IMR-90 (cell line): Measurements from ENCODE around the gene ALDH18A1. TPM values are rescaled to one million over a fixed set of nuclear protein-coding genes. Genes with fewer than 3 reads are reported as not detected.

ENCODE experiments used
- ATAC-seq: fragments of 200-7000 bp; cut with Tn5 transposase; 2 replicates; pipeline ENCODE4 v1.9.1; 2020; ENCODE audit warnings: low read depth, mild to moderate bottlenecking, moderate library complexity
- BruUV-seq: library from RNA; stranded (reverse); fragments of 400-500 nt; replicated peaks from 2 replicates; lab custom pipeline; 2021; lab: Mats Ljungman, UMichigan
- CTCF ChIA-PET: fragments of 300-600 bp; formaldehyde crosslinking; extraction: SDS; loops from one replicate; lab custom pipeline; 2021; ENCODE audit warnings: antibody characterized with exemption; lab: Yijun Ruan, JAX
- POLR2A ChIA-PET: fragments of 300-600 bp; sonication (Branson Sonifier 250); formaldehyde crosslinking; loops from one replicate; lab custom pipeline; 2022; ENCODE audit warnings: antibody characterized with exemption; ENCODE audit not compliant: unreplicated experiment; lab: Charles Lee
- DNase-seq: peaks from one replicate; pipeline ENCODE4 v3.0.0; 2013
- H2AFZ ChIP-seq: replicated peaks from 2 replicates; pipeline ENCODE3; 2013; ENCODE audit warnings: low read length, mild to moderate bottlenecking; ENCODE audit not compliant: poor library complexity
- H2AK5ac ChIP-seq: 2 replicates; pipeline ENCODE4 v1.6.1; 2013; ENCODE audit warnings: low read depth, low read length, inconsistent platforms
- H2AK9ac ChIP-seq: replicated peaks from 2 replicates; pipeline ENCODE3; 2013; ENCODE audit warnings: mild to moderate bottlenecking, low read depth, low read length, moderate library complexity; ENCODE audit not compliant: poor library complexity
- H2BK120ac ChIP-seq: 2 replicates; pipeline ENCODE4 v1.6.1; 2013; ENCODE audit warnings: low read depth, low read length, inconsistent platforms
- H2BK15ac ChIP-seq: 3 replicates; pipeline ENCODE4 v1.6.1; 2013; ENCODE audit warnings: low read depth, low read length, inconsistent platforms
- H2BK20ac ChIP-seq: 2 replicates; pipeline ENCODE4 v1.6.1; 2013; ENCODE audit warnings: low read depth, mild to moderate bottlenecking, inconsistent platforms, low read length, moderate library complexity
- H2BK5ac ChIP-seq: 2 replicates; pipeline ENCODE4 v1.6.1; 2013; ENCODE audit warnings: mild to moderate bottlenecking, low read depth, low read length, inconsistent platforms; ENCODE audit not compliant: poor library complexity, severe bottlenecking
- H3K14ac ChIP-seq: replicated peaks from 2 replicates; pipeline ENCODE4 v1.6.1; 2013; ENCODE audit warnings: low read depth, low read length, inconsistent platforms
- H3K18ac ChIP-seq: 2 replicates; pipeline ENCODE4 v1.6.1; 2013; ENCODE audit warnings: low read depth, low read length, control low read depth
- H3K23ac ChIP-seq: 2 replicates; pipeline ENCODE4 v1.6.1; 2013; ENCODE audit warnings: low read depth, low read length, inconsistent platforms
- H3K27ac ChIP-seq: 2 replicates; pipeline ENCODE4 v1.5.1; 2013; ENCODE audit warnings: mild to moderate bottlenecking, control low read depth, low read length; ENCODE audit not compliant: insufficient read depth
- H3K27me3 ChIP-seq: 2 replicates; pipeline ENCODE4 v1.6.1; 2013; ENCODE audit warnings: low read length; ENCODE audit not compliant: control insufficient read depth, insufficient read depth
- H3K36me3 ChIP-seq: 2 replicates; pipeline ENCODE4 v1.6.1; 2013; ENCODE audit warnings: low read length, mixed read lengths; ENCODE audit not compliant: control insufficient read depth, insufficient read depth
- H3K4ac ChIP-seq: 2 replicates; pipeline ENCODE4 v1.6.1; 2013; ENCODE audit warnings: low read depth, low read length, inconsistent platforms
- H3K4me1 ChIP-seq: 2 replicates; pipeline ENCODE4 v1.6.1; 2013; ENCODE audit warnings: low read length, mixed read lengths; ENCODE audit not compliant: control insufficient read depth, insufficient read depth
- H3K4me2 ChIP-seq: 2 replicates; pipeline ENCODE4 v1.6.1; 2013; ENCODE audit warnings: low read depth, mild to moderate bottlenecking, control low read depth, low read length, moderate library complexity
- H3K4me3 ChIP-seq: 2 replicates; pipeline ENCODE4 v1.5.1; 2013; ENCODE audit warnings: low read depth, mild to moderate bottlenecking, control low read depth, low read length, moderate library complexity; ENCODE audit not compliant: insufficient read depth
- H3K56ac ChIP-seq: 2 replicates; pipeline ENCODE4 v1.6.1; 2013; ENCODE audit warnings: low read length, inconsistent platforms; ENCODE audit not compliant: insufficient read depth; ENCODE audit errors: extremely low read depth
- H3K79me1 ChIP-seq, 2 experiments: 2 replicates each; pipeline ENCODE4 v1.6.1; 2013; ENCODE audit warnings: low read length in 2 of 2, inconsistent platforms in 1 of 2, low read depth in 1 of 2
- H3K9ac ChIP-seq: 2 replicates; pipeline ENCODE4 v1.6.1; 2013; ENCODE audit warnings: low read depth, low read length, control low read depth
- H3K9me1 ChIP-seq: 2 replicates; pipeline ENCODE4 v1.6.1; 2013; ENCODE audit warnings: low read length, inconsistent platforms; ENCODE audit not compliant: insufficient read depth
- H3K9me3 ChIP-seq: 2 replicates; pipeline ENCODE4 v1.6.1; 2013; ENCODE audit warnings: low read length; ENCODE audit not compliant: control insufficient read depth, insufficient read depth
- H4K20me1 ChIP-seq: 2 replicates; pipeline ENCODE4 v1.6.1; 2013; ENCODE audit warnings: low read length, inconsistent platforms; ENCODE audit not compliant: insufficient read depth
- H4K5ac ChIP-seq: 2 replicates; pipeline ENCODE4 v1.6.1; 2013; ENCODE audit warnings: mild to moderate bottlenecking, low read depth, low read length, control low read depth
- H4K8ac ChIP-seq, 2 experiments: 2 replicates each; pipeline ENCODE4 v1.6.1; 2013; ENCODE audit warnings: low read depth in 2 of 2, low read length in 2 of 2, control low read depth in 1 of 2, inconsistent platforms in 1 of 2
- H4K91ac ChIP-seq: 2 replicates; pipeline ENCODE4 v1.6.1; 2013; ENCODE audit warnings: low read depth, low read length, inconsistent platforms; ENCODE audit not compliant: insufficient read depth
- BHLHE40 ChIP-seq: fragments of 150-350 bp; IDR thresholded peaks from 2 replicates; pipeline ENCODE4 v1.6.1; 2016; ENCODE audit warnings: mild to moderate bottlenecking, low read depth, low read length
- CEBPB ChIP-seq: IDR thresholded peaks from 2 replicates; pipeline ENCODE4 v1.6.1; 2012; ENCODE audit warnings: low read depth, low read length, improper control_type of control experiment
- CHD1 ChIP-seq: IDR thresholded peaks from 2 replicates; pipeline ENCODE4 v1.6.1; 2012; ENCODE audit warnings: low read depth, low read length, improper control_type of control experiment
- CTCF ChIP-seq: conservative IDR thresholded peaks from 2 replicates; pipeline ENCODE4 v1.5.1; 2012; ENCODE audit warnings: mild to moderate bottlenecking, low read depth, low read length, improper control_type of control experiment
- ELK1 ChIP-seq: fragments of 150-350 bp; IDR thresholded peaks from 2 replicates; pipeline ENCODE4 v1.6.1; 2016; ENCODE audit warnings: low read depth, mild to moderate bottlenecking, low read length, moderate library complexity, borderline replicate concordance
- FOS ChIP-seq: fragments of 150-350 bp; IDR thresholded peaks from 2 replicates; pipeline ENCODE4 v1.6.1; 2016; ENCODE audit warnings: low read depth, low read length
- MAFK ChIP-seq: IDR thresholded peaks from 2 replicates; pipeline ENCODE4 v1.6.1; 2012; ENCODE audit warnings: low read depth, low read length, improper control_type of control experiment
- MAZ ChIP-seq: IDR thresholded peaks from 2 replicates; pipeline ENCODE4 v1.6.1; 2012; ENCODE audit warnings: low read depth, mild to moderate bottlenecking, low read length, improper control_type of control experiment, moderate library complexity, borderline replicate concordance
- MXI1 ChIP-seq: IDR thresholded peaks from 2 replicates; pipeline ENCODE4 v1.6.1; 2012; ENCODE audit warnings: low read depth, mild to moderate bottlenecking, low read length, moderate library complexity, borderline replicate concordance
- NFE2L2 ChIP-seq: fragments of 150-350 bp; IDR thresholded peaks from 2 replicates; pipeline ENCODE4 v1.6.1; 2016; ENCODE audit warnings: low read depth, mild to moderate bottlenecking, low read length
- POLR2A ChIP-seq: IDR thresholded peaks from 2 replicates; pipeline ENCODE4 v1.6.1; 2012; ENCODE audit warnings: mild to moderate bottlenecking, low read depth, low read length
- RAD21 ChIP-seq: IDR thresholded peaks from 2 replicates; pipeline ENCODE4 v1.6.1; 2012; ENCODE audit warnings: low read length, improper control_type of control experiment
- RCOR1 ChIP-seq: IDR thresholded peaks from 2 replicates; pipeline ENCODE4 v1.6.1; 2012; ENCODE audit warnings: mild to moderate bottlenecking, low read length, improper control_type of control experiment; ENCODE audit not compliant: insufficient replicate concordance
- RFX5 ChIP-seq: IDR thresholded peaks from 2 replicates; pipeline ENCODE4 v1.8.0; 2012; ENCODE audit warnings: low read depth, mild to moderate bottlenecking, low read length, moderate library complexity
- SMC3 ChIP-seq: fragments of 150-350 bp; IDR thresholded peaks from 2 replicates; pipeline ENCODE4 v1.6.1; 2016; ENCODE audit warnings: low read depth, mild to moderate bottlenecking, antibody characterized with exemption, low read length, moderate library complexity
- USF2 ChIP-seq: fragments of 150-350 bp; IDR thresholded peaks from 2 replicates; pipeline ENCODE4 v1.6.1; 2017; ENCODE audit warnings: mild to moderate bottlenecking, antibody characterized with exemption, low read length, low read depth
- WGBS, 2 experiments: methylation state at CpG; one replicate each; pipeline versions ENCODE4 v1.1.5 to v1.1.7; 2013; ENCODE audit warnings: missing lambda C conversion rate in 2 of 2; ENCODE audit not compliant: insufficient read length in 1 of 2; ENCODE audit errors: extremely low coverage in 2 of 2; 5-methylcytosine and 5-hydroxymethylcytosine counted together
- dilution Hi-C: fragments of 300-500 bp; cut with HindIII; formaldehyde crosslinking; loops from one replicate; pipeline ENCODE4 v1.14.3; 2018; ENCODE audit warnings: low sequenced_read_pairs; ENCODE audit not compliant: unreplicated experiment
- in situ Hi-C: fragments of 300-500 bp; cut with MboI; formaldehyde crosslinking; loops from 3 replicates; pipeline ENCODE4 v1.14.3; 2019; ENCODE audit warnings: low sequenced_read_pairs, inconsistent platforms, mixed read lengths
- intact Hi-C: fragments of 100-400 bp; cut with micrococcal nuclease; formaldehyde crosslinking; loops from 2 replicates; pipeline ENCODE4 v1.10.0; 2022
- polyA plus RNA-seq, 3 experiments: library from polyadenylated mRNA; depleted of rRNA; stranded (reverse); fragments of >200 nt; gene quantifications; 2 replicates each; pipeline ENCODE4 v1.2.3, GENCODE V29; 2012; ENCODE audit warnings: low replicate concordance in 1 of 3
- total RNA-seq: library from RNA; depleted of rRNA; stranded (reverse); fragments of >200 nt; gene quantifications from 2 replicates; pipeline ENCODE4 v1.2.3, GENCODE V29; 2012

The ALDH18A1 gene
- total and polyA plus RNA-seq, 2 of the 4 experiments (the other 2 are of a cell fraction): 93.4 to 232 TPM

- no peak overlapping the region for H3K23ac ChIP-seq
- H3K14ac ChIP-seq: no peak overlapping the region
- no peak overlapping the region for H2AFZ ChIP-seq
- H4K5ac ChIP-seq: no peak overlapping the region
- in situ Hi-C loops (no loop called here), intact Hi-C loops (loop anchor here (10.0 kb wide), 1 partner anchor 48 kb away; no protein-coding TSS in a partner anchor), dilution Hi-C loops (no loop called here)
- ChIA-PET POLR2A (no interaction called here), CTCF (interaction anchor here (0.6 kb wide), 1 partner anchor 184 kb away, joined by 3 read pairs; no protein-coding TSS in a partner anchor)
- peaks cover 0 to 4% of the 10 kb centered on the region in 2 experiments; a peak in 1 of 4 replicates for H3K79me1 ChIP-seq
- ATAC-seq: no peak
- no peak overlapping the region for H2BK5ac ChIP-seq
- H3K9me3 ChIP-seq: no peaks in the 10 kb centered on the region
- H3K4me3 ChIP-seq: no peak overlapping the region
- no peak overlapping the region for H3K4me2 ChIP-seq
- no peak overlapping the region for H3K9ac ChIP-seq
- no peaks in the 10 kb centered on the region for H3K27me3 ChIP-seq
- H4K8ac ChIP-seq: no peak overlapping the region
- peaks cover 39% of the 10 kb centered on the region for H3K36me3 ChIP-seq
- no peak overlapping the region for H2BK15ac ChIP-seq
- no peak for DNase-seq
- no peak overlapping the region for H3K18ac ChIP-seq
- no peak for TF ChIP-seq RFX5
- TF ChIP-seq SMC3: no peak
- TF ChIP-seq NFE2L2: no peak
- TF ChIP-seq CHD1: no peak
- TF ChIP-seq POLR2A: no peak
- no peak for TF ChIP-seq ELK1
- TF ChIP-seq CEBPB: no peak
- TF ChIP-seq BHLHE40: no peak
- no peak for TF ChIP-seq MXI1
- no peak for TF ChIP-seq CTCF
- TF ChIP-seq FOS: no peak
- no peak for TF ChIP-seq USF2
- TF ChIP-seq RCOR1: no peak
- TF ChIP-seq MAZ: no peak
- no peak for TF ChIP-seq RAD21
- no peak for TF ChIP-seq MAFK
- H2BK20ac ChIP-seq: no peak overlapping the region
- no peaks in the 10 kb centered on the region for H3K4me1 ChIP-seq
- no peaks in the 10 kb centered on the region for H3K9me1 ChIP-seq
- H2BK120ac ChIP-seq: no peak overlapping the region
- no peak overlapping the region for H2AK9ac ChIP-seq
- no peaks in the 10 kb centered on the region for H4K20me1 ChIP-seq
- 88% methylated on average over 2 of the region's 4 CpGs; no CpG with 5 or more reads in 1 of the 2 experiments for WGBS, 2 experiments
- no peak overlapping the region for H3K4ac ChIP-seq
- H3K27ac ChIP-seq: no peak overlapping the region
- no peak overlapping the region for H4K91ac ChIP-seq
- BruUV-seq: no TSS peak
- no peak overlapping the region for H3K56ac ChIP-seq
- no peak overlapping the region for H2AK5ac ChIP-seq
Measured at GRCh38 chr10:95626500-95626899, 30.0 kb downstream of the ALDH18A1 start.
